HPDE6-E6E7 (cell line): ENCODE results near the gene CCDC172.

Experiments used
- DNase-seq: peaks from one replicate; pipeline ENCODE4 v3.0.0; 2011; ENCODE audit warnings: missing footprints; ENCODE audit errors: extremely low spot score

CCDC172 gene, protein sequence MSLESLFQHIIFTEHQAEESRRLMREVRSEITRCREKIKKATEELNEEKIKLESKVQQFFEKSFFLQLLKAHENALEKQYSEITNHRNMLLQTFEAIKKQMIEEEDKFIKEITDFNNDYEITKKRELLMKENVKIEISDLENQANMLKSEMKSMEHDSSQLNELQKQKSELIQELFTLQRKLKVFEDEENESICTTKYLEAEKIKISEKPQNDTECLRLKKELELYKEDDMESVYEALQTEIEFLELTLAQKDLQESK

DNA sequence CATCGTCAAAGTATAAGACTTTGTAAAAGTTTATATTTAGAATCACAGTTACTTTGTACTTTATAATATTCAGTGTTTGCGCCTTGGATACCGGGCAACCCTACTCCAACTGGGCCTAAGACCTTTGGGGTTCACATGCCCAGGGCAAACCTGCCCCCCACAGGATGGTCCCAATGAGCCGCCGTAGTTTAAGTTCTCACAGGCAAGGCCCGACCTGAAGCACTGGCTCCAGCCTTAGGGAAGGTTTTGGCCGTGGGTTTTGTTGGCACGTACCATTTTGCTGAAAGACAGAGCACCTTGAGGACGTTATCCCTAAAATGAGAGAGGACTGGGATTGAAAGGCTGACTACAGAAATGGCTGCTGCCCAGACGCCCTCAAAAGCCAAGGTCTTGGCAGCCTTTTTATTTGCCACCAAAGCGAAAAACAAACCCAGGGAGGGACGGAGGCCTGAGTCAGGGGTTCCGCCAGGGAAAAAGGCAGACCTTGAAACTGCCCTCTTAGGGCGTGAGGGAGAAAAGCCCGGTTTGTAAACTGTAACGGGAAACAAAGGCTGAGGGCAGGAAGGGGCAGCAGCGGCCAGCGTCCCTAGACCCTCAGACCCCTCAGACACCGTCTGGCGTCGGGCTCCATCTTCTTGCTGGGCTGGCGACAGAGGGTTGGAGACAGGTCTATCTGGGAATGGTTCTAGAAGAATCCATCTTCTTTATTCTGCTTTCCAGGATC lies at the start of gene CCDC172:
TSS of gene CCDC172 (plus strand) at position 222 of the 724 bp plus-strand sequence. CDS start 564 bp downstream, outside the sequence.
- DNase-seq, result no peak

DNA sequence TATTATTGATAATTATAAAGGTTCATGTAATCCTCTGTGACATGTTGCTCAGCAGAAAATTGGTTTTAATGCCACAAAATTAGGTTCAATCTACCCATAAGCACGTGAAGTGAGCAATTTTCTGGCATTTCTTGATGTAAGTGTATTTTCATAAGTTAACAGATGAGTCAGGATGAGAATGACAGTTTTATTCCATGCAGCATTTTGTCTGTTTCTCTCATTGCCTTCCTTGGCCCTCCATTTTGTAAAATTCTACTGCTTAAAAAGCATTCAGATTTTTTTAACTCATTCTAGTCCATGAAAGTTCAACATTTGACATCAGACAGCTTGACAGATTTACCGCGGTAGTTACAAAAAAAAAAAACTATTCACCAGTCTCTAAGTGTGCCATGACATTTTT lies 47.3 kb upstream of the CCDC172 start:
- no peak for DNase-seq

DNA sequence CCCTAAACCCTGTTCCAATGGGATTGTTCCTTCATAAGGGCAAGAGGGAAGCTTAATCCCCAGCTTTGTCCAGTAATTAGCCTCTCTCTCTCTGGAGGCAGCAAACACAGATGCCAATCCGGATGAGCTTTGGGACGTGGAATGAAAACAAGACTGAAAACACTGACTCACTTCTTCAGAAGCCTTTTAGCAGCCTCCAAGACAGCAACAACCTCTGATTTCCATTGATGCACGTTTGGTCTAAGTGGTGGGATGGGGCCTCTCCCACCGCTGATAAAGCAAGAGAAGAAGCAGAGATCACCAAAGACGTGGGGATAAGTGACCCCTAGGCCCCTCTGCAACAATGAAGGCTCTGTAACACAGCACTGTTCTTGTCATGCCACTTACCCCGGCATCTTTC lies 45.4 kb upstream of the CCDC172 start:
- DNase-seq, result no peak

DNA sequence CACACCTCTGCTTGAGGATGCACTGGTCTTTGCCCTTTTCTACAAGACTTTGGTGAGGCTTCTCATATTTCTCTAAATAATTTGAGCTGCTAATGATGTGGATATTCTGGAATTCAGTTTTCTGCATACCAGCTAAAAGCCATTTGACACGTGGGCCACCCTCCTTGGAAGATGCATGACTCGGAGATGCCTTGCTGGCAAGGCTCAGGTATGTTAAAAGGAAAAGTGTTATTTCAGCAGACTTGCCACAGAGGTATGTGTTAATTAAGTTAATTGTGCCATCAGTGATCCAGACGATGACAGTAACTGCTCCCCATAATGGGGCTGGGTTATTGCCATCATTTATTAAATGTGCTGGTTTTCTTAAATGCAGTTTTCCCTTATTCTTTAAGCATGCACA lies 42.5 kb upstream of the CCDC172 start:
- no peak for DNase-seq

DNA sequence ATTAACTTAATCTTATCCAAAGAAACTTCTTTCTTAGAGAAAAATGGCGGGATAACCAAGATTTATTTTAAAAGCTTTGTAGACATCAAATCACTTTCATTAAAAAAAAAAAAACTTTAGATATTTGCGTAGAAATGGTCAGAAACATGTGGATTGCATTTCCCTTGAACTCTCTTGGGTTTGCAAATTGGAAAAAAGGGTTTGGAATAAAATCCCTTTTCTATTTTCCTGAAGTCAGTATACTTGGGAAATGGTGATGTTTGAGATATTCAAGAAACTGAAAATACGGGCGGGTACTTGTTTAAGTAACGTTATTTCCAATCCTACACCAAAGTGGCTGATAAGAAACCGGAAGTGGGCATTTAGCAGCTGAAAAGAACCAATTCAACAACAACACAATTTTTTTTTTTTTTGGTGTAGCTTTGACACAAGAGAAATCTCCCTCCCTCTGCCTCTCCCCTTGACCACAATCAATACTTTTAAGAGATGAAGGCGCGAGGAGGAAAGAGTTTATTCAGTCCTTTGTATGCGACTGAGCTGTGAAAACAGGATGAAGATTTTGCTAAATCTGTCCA lies 37.5 kb upstream of the CCDC172 start:
- no peak for DNase-seq

GRCh38 chr10:116287906-116288501 lies 36.2 kb upstream of the CCDC172 start:
- no peak for DNase-seq

- no peak for DNase-seq
These were observed 34.6 kb upstream of the CCDC172 start for GRCh38 chr10:116289652-116290051.

DNA sequence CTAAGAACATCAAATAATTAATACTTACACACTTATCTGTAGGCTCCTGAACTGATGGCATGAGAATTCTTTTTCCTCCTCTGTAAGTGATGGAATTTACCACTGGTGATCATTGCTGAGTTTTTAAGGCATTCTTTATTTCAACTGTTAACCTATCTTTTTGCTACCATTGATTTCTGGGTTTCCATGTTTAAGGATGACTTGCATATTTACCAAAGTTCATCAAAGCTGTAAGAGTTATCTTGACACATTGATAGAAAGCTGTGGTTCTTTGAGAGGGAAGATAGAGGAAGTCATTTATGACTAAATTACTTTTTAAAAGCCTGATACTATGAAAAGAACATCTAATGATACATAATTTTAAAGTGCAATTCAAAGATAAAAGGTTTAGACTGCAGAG lies 31.8 kb upstream of the CCDC172 start:
- DNase-seq, result no peak

GRCh38 chr10:116296291-116296721 lies 27.9 kb upstream of the CCDC172 start:
- no peak for DNase-seq

DNA sequence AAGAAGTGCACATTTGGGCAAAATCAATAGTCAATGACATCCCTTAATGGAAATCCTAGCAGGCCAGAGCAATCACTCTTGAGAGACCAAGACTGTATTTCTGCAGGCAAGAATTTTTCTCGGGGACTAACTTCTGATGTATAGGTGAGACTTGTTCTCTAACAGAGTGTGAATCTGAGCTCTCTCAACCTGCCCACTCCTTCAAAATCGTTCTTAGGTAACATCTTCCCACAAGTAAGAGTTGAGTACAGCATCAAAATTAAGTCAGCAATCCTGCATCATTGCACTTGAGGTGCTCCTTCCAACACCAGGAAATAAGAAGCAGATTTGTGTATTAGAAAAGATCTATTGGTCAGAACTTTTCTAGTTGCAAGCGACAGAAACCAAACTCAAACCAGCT lies 25.7 kb upstream of the CCDC172 start:
- no peak for DNase-seq

- DNase-seq, result no peak
These were observed 23.7 kb upstream of the CCDC172 start for GRCh38 chr10:116300542-116300941.

- DNase-seq, result no peak
These were observed 19.3 kb upstream of the CCDC172 start for GRCh38 chr10:116304923-116305322.

- DNase-seq, result no peak
These were observed 17.4 kb upstream of the CCDC172 start for GRCh38 chr10:116306847-116307246.

DNA sequence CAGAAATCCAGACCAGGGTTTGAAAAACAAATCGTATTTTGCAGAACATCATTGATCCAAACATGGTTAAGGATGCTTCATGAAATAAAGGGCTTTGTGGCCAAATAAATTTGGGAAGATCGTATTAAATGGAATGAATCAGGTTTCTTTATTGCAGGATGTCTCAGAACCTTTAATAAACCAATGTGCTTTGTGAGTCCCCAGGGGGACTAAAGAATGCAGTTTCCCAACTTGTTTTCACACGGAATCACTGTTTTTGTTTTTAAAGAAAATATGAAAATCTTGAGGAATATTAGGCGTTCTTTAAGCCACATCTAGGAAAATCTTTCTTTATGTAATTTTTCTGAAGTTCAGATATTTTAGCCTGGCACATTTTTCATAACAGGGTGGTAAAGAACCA lies 16.8 kb upstream of the CCDC172 start:
- DNase-seq, result no peak

- no peak for DNase-seq
These were observed 13.2 kb upstream of the CCDC172 start for GRCh38 chr10:116311016-116311415.

DNA sequence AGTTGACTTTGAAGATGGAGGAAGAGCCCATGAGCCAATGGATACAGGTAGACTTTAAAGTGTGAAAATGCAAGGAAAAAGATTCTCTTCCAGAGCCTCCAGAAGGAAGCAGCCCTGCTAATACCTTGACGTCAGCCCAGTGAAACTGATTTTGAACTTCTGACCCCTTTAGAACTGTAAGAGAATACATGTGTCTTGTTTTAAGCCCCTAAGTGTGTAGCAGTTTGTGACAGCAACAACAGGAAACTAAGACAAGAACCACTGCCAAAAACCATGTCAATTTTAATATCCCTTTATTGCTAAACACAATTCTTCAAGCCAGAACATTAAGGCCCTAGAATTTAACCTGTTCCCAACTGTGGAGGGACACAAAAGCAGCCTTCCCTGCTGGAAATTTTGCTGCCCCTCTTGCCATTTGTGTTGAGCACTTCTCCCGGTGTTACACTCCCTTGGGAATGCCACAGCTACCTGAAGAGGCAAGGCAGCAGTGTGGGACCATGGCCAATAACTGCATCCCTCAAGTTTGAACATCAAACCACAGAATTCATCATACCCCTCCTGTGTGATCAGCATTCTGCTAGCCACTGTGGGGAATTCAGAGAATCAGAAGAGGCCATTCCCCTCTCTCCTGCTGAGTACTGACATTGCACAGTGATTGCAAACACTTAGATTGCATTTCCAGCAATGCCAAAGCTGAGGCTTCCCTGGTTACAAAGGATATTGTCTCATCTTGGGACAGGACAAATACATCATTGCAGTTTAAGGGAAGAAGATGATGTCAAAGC lies 12.3 kb upstream of the CCDC172 start:
- no peak for DNase-seq

- DNase-seq, result no peak
These were observed 11.7 kb upstream of the CCDC172 start for GRCh38 chr10:116312548-116312947.

DNA sequence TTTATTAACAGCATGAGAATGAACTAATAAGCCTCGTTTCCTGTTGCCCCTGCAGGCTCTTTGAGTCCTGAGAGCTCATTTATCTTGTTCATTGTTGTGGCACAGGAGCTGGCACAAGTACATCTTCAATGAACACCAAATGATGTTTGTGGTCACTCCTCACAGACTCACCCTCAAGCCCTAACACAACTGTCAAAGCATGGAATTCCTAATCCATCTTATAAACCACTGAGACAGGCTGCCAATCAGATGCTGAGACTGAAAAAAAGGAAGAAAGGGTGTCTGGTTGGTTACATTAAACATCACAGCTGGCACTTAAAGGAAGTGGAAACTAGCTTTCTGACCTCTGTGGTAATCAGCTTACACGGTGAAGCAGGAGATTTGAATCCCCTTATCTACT lies 7.7 kb upstream of the CCDC172 start:
- no peak for DNase-seq

- DNase-seq, result no peak
These were observed 845 bp downstream of the CCDC172 start for GRCh38 chr10:116324951-116325635.

- no peak for DNase-seq
These were observed 1.7 kb downstream of the CCDC172 start for GRCh38 chr10:116325987-116326386.

DNA sequence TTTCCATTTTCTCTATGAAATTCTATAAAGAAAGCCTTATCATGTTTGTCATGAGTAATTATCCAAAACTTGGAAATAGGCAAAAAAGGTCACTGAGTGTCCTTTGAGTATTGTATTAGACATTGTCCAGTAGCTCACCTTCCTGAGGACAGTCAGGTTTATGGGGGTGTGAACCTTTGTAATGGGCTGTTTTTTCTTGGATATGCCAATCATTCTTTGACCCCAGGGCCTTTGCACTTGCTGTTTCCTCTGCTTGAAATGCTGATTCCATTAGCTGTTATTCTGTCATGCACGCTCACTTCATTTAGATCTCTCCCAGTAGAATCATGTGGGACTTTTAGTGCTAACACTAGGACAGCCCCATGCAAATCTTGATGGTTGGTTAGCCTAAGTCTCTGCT lies 4.9 kb downstream of the CCDC172 start:
- no peak for DNase-seq
